OCI-LY7 (cell line): Measurements from ENCODE around the gene TRIM38. TPM values are rescaled to one million over a fixed set of nuclear protein-coding genes. Genes with fewer than 3 reads are reported as not detected.
A peak's percentile ranks its signal among the peaks of the same experiment; 100 is the strongest.

ENCODE experiments used
- BruUV-seq: library from RNA; stranded (reverse); fragments of 400-500 nt; replicated peaks from 2 replicates; lab custom pipeline; 2021; lab: Mats Ljungman, UMichigan
- CTCF ChIA-PET: fragments of 300-600 bp; sonication (Branson Sonifier 250); formaldehyde crosslinking; loops from one replicate; lab custom pipeline; 2022; ENCODE audit warnings: antibody characterized with exemption; ENCODE audit not compliant: unreplicated experiment; lab: Charles Lee
- POLR2A ChIA-PET: fragments of 300-600 bp; sonication (Branson Sonifier 250); formaldehyde crosslinking; loops from one replicate; lab custom pipeline; 2022; ENCODE audit warnings: antibody characterized with exemption; lab: Charles Lee
- DNase-seq: peaks from one replicate; pipeline ENCODE4 v3.0.0-alpha.2; 2015; ENCODE audit warnings: low spot score
- H2AFZ ChIP-seq: fragments of 200-600 bp; sonication (generic), shearing (Covaris generic); 2 replicates; pipeline ENCODE4 v1.6.1; 2014; ENCODE audit warnings: mild to moderate bottlenecking, antibody characterized with exemption, low read length, moderate library complexity
- H3K27ac ChIP-seq: fragments of 200-600 bp; sonication (generic); 2 replicates; pipeline ENCODE4 v1.5.1; 2014; ENCODE audit warnings: mixed run types, low read depth, mild to moderate bottlenecking, moderate library complexity, low read length, inconsistent platforms; ENCODE audit not compliant: poor library complexity, severe bottlenecking
- H3K36me3 ChIP-seq: fragments of 200-600 bp; sonication (generic); 2 replicates; pipeline ENCODE4 v1.6.1; 2014; ENCODE audit warnings: mild to moderate bottlenecking, antibody characterized with exemption, low read length, moderate library complexity, mixed read lengths; ENCODE audit not compliant: insufficient read depth
- H3K4me1 ChIP-seq: fragments of 200-600 bp; sonication (generic); 2 replicates; pipeline ENCODE4 v1.5.1; 2014; ENCODE audit warnings: mild to moderate bottlenecking, low read length; ENCODE audit not compliant: insufficient read depth, poor library complexity, severe bottlenecking
- H3K4me2 ChIP-seq: fragments of 200-600 bp; sonication (generic); 2 replicates; pipeline ENCODE4 v1.6.1; 2014; ENCODE audit warnings: mild to moderate bottlenecking, low read length
- H3K4me3 ChIP-seq: fragments of 200-600 bp; sonication (generic); 2 replicates; pipeline ENCODE4 v1.5.1; 2014; ENCODE audit warnings: mild to moderate bottlenecking, low read depth, low read length; ENCODE audit not compliant: poor library complexity, severe bottlenecking
- H3K79me2 ChIP-seq: fragments of 200-600 bp; sonication (generic); 2 replicates; pipeline ENCODE4 v1.6.1; 2016; ENCODE audit warnings: low read depth, mild to moderate bottlenecking, low read length, moderate library complexity, mixed read lengths; ENCODE audit not compliant: insufficient read depth
- H3K9me2 ChIP-seq: fragments of 200-600 bp; sonication (generic); 2 replicates; pipeline ENCODE4 v1.6.1; 2016; ENCODE audit warnings: mild to moderate bottlenecking, low read length, mixed read lengths; ENCODE audit not compliant: insufficient read depth
- H3K9me3 ChIP-seq: fragments of 200-600 bp; sonication (generic); 2 replicates; pipeline ENCODE4 v1.6.1; 2014; ENCODE audit warnings: mild to moderate bottlenecking, mixed run types, low read length, mixed read lengths
- H4K20me1 ChIP-seq: fragments of 200-600 bp; sonication (generic); 2 replicates; pipeline ENCODE4 v1.6.1; 2014; ENCODE audit warnings: mild to moderate bottlenecking, antibody characterized with exemption, low read length, moderate library complexity, mixed read lengths; ENCODE audit not compliant: insufficient read depth
- CTCF ChIP-seq: fragments of 200-600 bp; sonication (generic); conservative IDR thresholded peaks from 2 replicates; pipeline ENCODE4 v1.5.1; 2014; ENCODE audit warnings: mild to moderate bottlenecking, antibody characterized with exemption, low read length, moderate library complexity, mixed read lengths
- EZH2phosphoT487 ChIP-seq: fragments of 200-600 bp; sonication (generic); IDR thresholded peaks from 2 replicates; pipeline ENCODE4 v1.6.1; 2018; ENCODE audit warnings: low read depth, borderline replicate concordance, mild to moderate bottlenecking, mixed run types, antibody characterized with exemption, low read length, moderate library complexity, mixed read lengths
- intact Hi-C: fragments of 100-400 bp; cut with micrococcal nuclease; formaldehyde crosslinking; loops from one replicate; pipeline ENCODE4 v1.10.0; 2022; ENCODE audit not compliant: unreplicated experiment
- total RNA-seq, 2 experiments: library from RNA; depleted of rRNA in 1 of 2; stranded (reverse); fragments of >200 nt in 1 of 2; shearing (Covaris generic) in 1 of 2; gene quantifications; 2 replicates each; pipeline ENCODE4 v1.2.3, GENCODE V29; 2014 to 2022

TRIM38 gene
- total RNA-seq, 2 experiments from 2014 or later, result 12.8 to 14.8 TPM

GRCh38 chr6:26025047-26025893 is 62.7 kb downstream of the TRIM38 start:
- intact Hi-C loops, result loop anchor here (5.0 to 10.0 kb wide), 2 partner anchors 192 to 1510 kb away; a partner anchor contains a TSS
- Histone ChIP-seq H3K4me3 (peak overlapping the region; percentile 71), H2AFZ (no peak overlapping the region), H3K4me1 (peaks cover 74% of the 10 kb centered on the region), H3K36me3 (no peaks in the 10 kb centered on the region), H3K9me2 (no peaks in the 10 kb centered on the region), H4K20me1 (no peaks in the 10 kb centered on the region), H3K27ac (peak overlapping the region; percentile 99), H3K9me3 (no peaks in the 10 kb centered on the region), H3K4me2 (peak overlapping the region; percentile 96), H3K79me2 (no peaks in the 10 kb centered on the region)
- TF ChIP-seq EZH2phosphoT487 (no peak), CTCF (no peak)
- BruUV-seq, result no TSS peak
- CTCF ChIA-PET, result no interaction called here
- peak; percentile 52 for DNase-seq
- POLR2A ChIA-PET, result interaction anchor here (0.6 to 17.2 kb wide), 37 partner anchors 7 to 1868 kb away, joined by 3 to 793 read pairs (median 5); partner anchors contain the start of gene TRIM38

- Histone ChIP-seq H3K9me3 (no peaks in the 10 kb centered on the region), H3K4me1 (peaks cover 80% of the 10 kb centered on the region), H3K4me3 (peak overlapping the region; percentile 71), H3K27ac (peak overlapping the region; percentile 99), H3K4me2 (peak overlapping the region; percentile 96), H3K79me2 (no peaks in the 10 kb centered on the region), H2AFZ (no peak overlapping the region), H4K20me1 (no peaks in the 10 kb centered on the region), H3K9me2 (no peaks in the 10 kb centered on the region), H3K36me3 (no peaks in the 10 kb centered on the region)
- peak; percentile 88 for TF ChIP-seq CTCF
- TF ChIP-seq EZH2phosphoT487, result no peak
- CTCF ChIA-PET, result interaction anchor here (0.5 to 0.9 kb wide), 2 partner anchors 27 to 1809 kb away, joined by 3 read pairs; no protein-coding TSS in a partner anchor
- no TSS peak for BruUV-seq
- DNase-seq, result peak; percentile 95
- POLR2A ChIA-PET, result interaction anchor here (0.6 to 17.2 kb wide), 48 partner anchors 8 to 1867 kb away, joined by 3 to 793 read pairs (median 5); a partner anchor contains a TSS
- intact Hi-C loops, result loop anchor here (2.0 to 10.0 kb wide), 4 partner anchors 79 to 1785 kb away; a partner anchor contains a TSS
Observed at GRCh38 chr6:26025894-26026832, 63.6 kb downstream of the TRIM38 start.
